HFFc6 (cell line): ENCODE results near the gene YIF1A. TPM values are rescaled to one million over a fixed set of nuclear protein-coding genes. Genes with fewer than 3 reads are reported as not detected.
A peak's percentile ranks its signal among the peaks of the same experiment; 100 is the strongest.
"Not testable (repeated sequence)": the region's sequence is repeated elsewhere in the genome, so short reads cannot be mapped to it uniquely, and the experiment has no call there.

ENCODE experiments used
- DNase-seq: peaks from one replicate; pipeline ENCODE4 v3.0.0-alpha.2; 2018
- H3K27ac Mint-ChIP-seq: 2 replicates; pipeline ENCODE4 v1.8.0; 2020; ENCODE audit warnings: mild to moderate bottlenecking, mixed read lengths
- H3K27me3 Mint-ChIP-seq: 2 replicates; pipeline ENCODE4 v1.8.0; 2021; ENCODE audit warnings: mild to moderate bottlenecking, moderate library complexity, mixed read lengths; ENCODE audit not compliant: insufficient read depth
- H3K36me3 Mint-ChIP-seq: 2 replicates; pipeline ENCODE4 v1.8.0; 2021; ENCODE audit warnings: low read depth, mixed read lengths
- H3K4me1 Mint-ChIP-seq: 2 replicates; pipeline ENCODE4 v1.8.0; 2020; ENCODE audit warnings: low read depth, mixed read lengths
- H3K4me3 Mint-ChIP-seq: 2 replicates; pipeline ENCODE4 v1.8.0; 2020; ENCODE audit warnings: mild to moderate bottlenecking, moderate library complexity, mixed read lengths
- H3K9me3 Mint-ChIP-seq: 2 replicates; pipeline ENCODE4 v1.8.0; 2020; ENCODE audit warnings: mild to moderate bottlenecking, mixed read lengths
- CTCF ChIP-seq: fragments of 200-600 bp; sonication (generic); IDR thresholded peaks from 2 replicates; pipeline ENCODE4 v1.5.0; 2021; ENCODE audit warnings: antibody characterized with exemption, mild to moderate bottlenecking
- total RNA-seq, 6 experiments: library from RNA; stranded (reverse); fragmentation: NEBNext Ultra II Directional; extraction: Animal tissue kit (Norgen Biotek cat#: 25700); gene quantifications; 2 replicates in 1 of 6; 3 replicates in 5 of 6; pipeline ENCODE4 v1.2.3, GENCODE V29; 2021

YIF1A gene
- total RNA-seq, 6 experiments from 2014 or later: 150 to 183 (median 153) TPM

- Mint-ChIP-seq H3K36me3 (peaks cover 2% of the 10 kb centered on the region; the same call in 1 of the 2 replicates), H3K27me3 (peaks cover 8% of the 10 kb centered on the region), H3K27ac (peak overlapping the region; percentile 55; the same call in 1 of the 2 replicates), H3K4me3 (peak overlapping the region; percentile 71), H3K4me1 (peaks cover 16% of the 10 kb centered on the region), H3K9me3 (no peaks in the 10 kb centered on the region)
- peak; percentile 28 for DNase-seq
- TF ChIP-seq CTCF: no peak
Observed at GRCh38 chr11:66278363-66279091, 10.4 kb downstream of the YIF1A start.

GRCh38 chr11:66277471-66278362 is 11.2 kb downstream of the YIF1A start, which contains the start of gene CNIH2:
CNIH2 (plus strand) TSS chr11:66278175; CDS start chr11:66278457, 282 bp downstream.
- Mint-ChIP-seq H3K4me1 (peaks cover 16% of the 10 kb centered on the region), H3K9me3 (no peaks in the 10 kb centered on the region), H3K36me3 (peaks cover 7% of the 10 kb centered on the region; the same call in 1 of the 2 replicates), H3K27me3 (peaks cover 8% of the 10 kb centered on the region), H3K4me3 (peak within 1 kb of the TSS; percentile 71), H3K27ac (peak within 1 kb of the TSS; percentile 55; the same call in 1 of the 2 replicates)
- TF ChIP-seq CTCF: no peak
- no peak for DNase-seq

GRCh38 chr11:66277064-66277463 is 11.9 kb downstream of the YIF1A start:
- peak overlapping the region; percentile 24; the same call in 1 of the 2 replicates for H3K27ac Mint-ChIP-seq

GRCh38 chr11:66276619-66277018 is 12.3 kb downstream of the YIF1A start:
- not testable (repeated sequence) for H3K9me3 Mint-ChIP-seq, DNase-seq, H3K27me3 Mint-ChIP-seq, H3K27ac Mint-ChIP-seq, H3K4me3 Mint-ChIP-seq
- Mint-ChIP-seq H3K4me1 (peaks cover 14% of the 10 kb centered on the region), H3K36me3 (peaks cover 18% of the 10 kb centered on the region; the same call in 1 of the 2 replicates)

More at GRCh38 chr11:66277064-66277463, 11.9 kb downstream of the YIF1A start:
- not testable (repeated sequence) for H3K4me3 Mint-ChIP-seq, DNase-seq, H3K27me3 Mint-ChIP-seq, H3K9me3 Mint-ChIP-seq
- peaks cover 16% of the 10 kb centered on the region for H3K4me1 Mint-ChIP-seq
- H3K36me3 Mint-ChIP-seq: peaks cover 13% of the 10 kb centered on the region; the same call in 1 of the 2 replicates

GRCh38 chr11:66275984-66276612 is 12.8 kb downstream of the YIF1A start:
- H3K27ac Mint-ChIP-seq: no peak overlapping the region
- H3K36me3 Mint-ChIP-seq: peaks cover 18% of the 10 kb centered on the region; the same call in 1 of the 2 replicates

More at GRCh38 chr11:66275984-66276612, 12.8 kb downstream of the YIF1A start:
- no peak for DNase-seq
- Mint-ChIP-seq H3K9me3 (no peaks in the 10 kb centered on the region), H3K27me3 (peaks cover 4% of the 10 kb centered on the region), H3K4me1 (peaks cover 8% of the 10 kb centered on the region), H3K4me3 (no peak overlapping the region)
- TF ChIP-seq CTCF: no peak
